Esophagus muscularis mucosa (tissue), 4 donors: ENCODE measurements around the gene NUBP2. TPM values are rescaled to one million over a fixed set of nuclear protein-coding genes. Genes with fewer than 3 reads are reported as not detected.

Source experiments
- DNase-seq: peaks from one replicate; pipeline ENCODE4 v3.0.0-alpha.2; 2017; ENCODE audit errors: extremely low spot score
- H3K27ac ChIP-seq, 4 donors: fragments of 200-600 bp; sonication (generic); replicated peaks in 1 of 4; 1 replicate in 3 of 4; 2 replicates in 1 of 4; pipeline ENCODE4 v1.5.1; 2016 to 2019; ENCODE audit warnings: mild to moderate bottlenecking in 1 of 4
- H3K27me3 ChIP-seq, 4 donors: fragments of 200-600 bp; sonication (generic); one replicate each; pipeline versions ENCODE4 v1.5.1 to v1.6.0; 2016 to 2019
- H3K36me3 ChIP-seq, 4 donors: fragments of 200-600 bp; sonication (generic); one replicate each; pipeline ENCODE4 v1.5.1; 2016 to 2019
- H3K4me1 ChIP-seq, 4 donors: fragments of 200-600 bp; sonication (generic); one replicate each; pipeline ENCODE4 v1.5.1; 2016 to 2019
- H3K4me3 ChIP-seq, 4 donors: fragments of 200-600 bp; sonication (generic); 1 replicate in 2 of 4; 2 replicates in 2 of 4; pipeline ENCODE4 v1.5.1; 2016 to 2019; ENCODE audit warnings: mild to moderate bottlenecking in 4 of 4, moderate library complexity in 1 of 4
- H3K9me3 ChIP-seq, 4 donors: fragments of 200-600 bp; sonication (generic); 1 replicate in 3 of 4; 2 replicates in 1 of 4; pipeline ENCODE4 v1.5.1; 2016 to 2019
- CTCF ChIP-seq, 3 experiments: fragments of 200-600 bp in 2 of 3; fragments of 450-650 bp in 1 of 3; sonication (generic) in 2 of 3; IDR thresholded peaks; one replicate each; pipeline ENCODE4 v1.5.1; 2017 to 2019; ENCODE audit warnings: antibody characterized with exemption in 3 of 3, mild to moderate bottlenecking in 2 of 3, moderate library complexity in 1 of 3
- EP300 ChIP-seq: sonication (generic); formaldehyde crosslinking; IDR thresholded peaks from one replicate; pipeline ENCODE4 v1.6.1; 2017; ENCODE audit warnings: antibody characterized with exemption
- POLR2A ChIP-seq: fragments of 450-650 bp; IDR thresholded peaks from one replicate; pipeline ENCODE4 v1.6.1; 2017; ENCODE audit warnings: antibody characterized with exemption, moderate library complexity, mild to moderate bottlenecking, low read depth
- POLR2AphosphoS5 ChIP-seq, 2 donors: sonication (generic); formaldehyde crosslinking; IDR thresholded peaks; one replicate each; pipeline ENCODE4 v1.6.1; 2017; ENCODE audit warnings: antibody characterized with exemption in 2 of 2
- WGBS: methylation state at CpG from one replicate; pipeline ENCODE4 v1.1.5; 2018; 5-methylcytosine and 5-hydroxymethylcytosine counted together
- intact Hi-C: fragments of 100-400 bp; cut with DNase I; formaldehyde crosslinking; loops from one replicate; pipeline ENCODE4 v1.15.1; 2023
- total RNA-seq, 4 donors: library from RNA; depleted of rRNA; stranded (reverse); fragments of >200 nt; gene quantifications; one replicate each; pipeline versions ENCODE4 v1.1.0 to v1.2.1, GENCODE V29; 2016

The NUBP2 gene
- total RNA-seq, 4 donors from 2014 or later: 82.7 to 93.8 (median 87.6) TPM

- intact Hi-C loops: no loop called here
- DNase-seq: no peak
- Histone ChIP-seq H3K36me3 (peaks cover 20 to 63% (median 62%) of the 10 kb centered on the region in 4 donors), H3K4me1 (peaks cover 36 to 63% (median 54%) of the 10 kb centered on the region in 4 donors), H3K27ac (no peak overlapping the region), H3K27me3 (no peaks in the 10 kb centered on the region), H3K4me3 (no peak overlapping the region), H3K9me3 (no peaks in the 10 kb centered on the region)
- TF ChIP-seq POLR2A: no peak
- TF ChIP-seq POLR2AphosphoS5 (IDR thresholded peaks at IDR 0.05): no peak
- TF ChIP-seq CTCF (IDR thresholded peaks at IDR 0.05): no peak
- TF ChIP-seq EP300: no peak
- WGBS: 78% methylated on average over 7 of the region's 8 CpGs
These were observed 3.5 kb upstream of the NUBP2 start for GRCh38 chr16:1779234-1779701.

- H3K27ac ChIP-seq: peak overlapping the region in 1 of 4 donors; percentile 10
- H3K4me3 ChIP-seq: no peak overlapping the region
- 81% methylated on average over 3 of the region's 27 CpGs for WGBS
- TF ChIP-seq CTCF (IDR thresholded peaks at IDR 0.05) (no peak), POLR2A (no peak), EP300 (no peak), POLR2AphosphoS5 (IDR thresholded peaks at IDR 0.05) (no peak)
- peaks cover 20 to 63% (median 62%) of the 10 kb centered on the region in 4 donors for H3K36me3 ChIP-seq
- no peaks in the 10 kb centered on the region for H3K9me3 ChIP-seq
- peaks cover 32 to 63% (median 54%) of the 10 kb centered on the region in 4 donors for H3K4me1 ChIP-seq
- intact Hi-C loops: no loop called here
- no peak for DNase-seq
- H3K27me3 ChIP-seq: no peaks in the 10 kb centered on the region
These were observed 2.8 kb upstream of the NUBP2 start for GRCh38 chr16:1779741-1780676.

GRCh38 chr16:1780677-1781072 is 2.1 kb upstream of the NUBP2 start:
- H3K4me3 ChIP-seq: peak overlapping the region in 3 of 4 donors; percentile 92 to 99 (median 95)
- intact Hi-C loops: no loop called here
- H3K27ac ChIP-seq: no peak overlapping the region
- TF ChIP-seq POLR2AphosphoS5 (IDR thresholded peaks at IDR 0.05) (no peak), POLR2A (no peak), EP300 (no peak), CTCF (IDR thresholded peaks at IDR 0.05) (no peak)
- H3K36me3 ChIP-seq: peaks cover 20 to 63% (median 62%) of the 10 kb centered on the region in 4 donors
- no peak for DNase-seq
- H3K4me1 ChIP-seq: peaks cover 30 to 63% (median 56%) of the 10 kb centered on the region in 4 donors
- whole genome bisulfite sequencing: 76% methylated on average over 6 of the region's 6 CpGs
- no peaks in the 10 kb centered on the region for H3K27me3 ChIP-seq
- no peaks in the 10 kb centered on the region for H3K9me3 ChIP-seq

- Histone ChIP-seq H3K27ac (peak overlapping the region; percentile 87 to 99 (median 90)), H3K4me1 (peaks cover 30 to 66% (median 56%) of the 10 kb centered on the region in 4 donors), H3K36me3 (peaks cover 20 to 63% (median 61%) of the 10 kb centered on the region in 4 donors), H3K4me3 (peak overlapping the region; percentile 92 to 99 (median 96)), H3K27me3 (no peaks in the 10 kb centered on the region), H3K9me3 (no peaks in the 10 kb centered on the region)
- intact Hi-C loops: no loop called here
- no peak for TF ChIP-seq CTCF (IDR thresholded peaks at IDR 0.05)
- WGBS: 71% methylated on average over 14 of the region's 20 CpGs
- no peak for DNase-seq
These were observed 1.5 kb upstream of the NUBP2 start for GRCh38 chr16:1781254-1781653.
